Neuronal stem cell (in vitro differentiated cells): ENCODE data around the gene CYB561A3.

Experiments used
- DNase-seq: peaks from one replicate; pipeline ENCODE4 v3.0.0-alpha.2; 2013; ENCODE audit warnings: low spot score
- H2AFZ ChIP-seq: one replicate; pipeline ENCODE4 v1.6.1; 2013; ENCODE audit warnings: mild to moderate bottlenecking, low read length, inconsistent platforms
- H2AK5ac ChIP-seq: 2 replicates; pipeline ENCODE4 v1.6.1; 2013; ENCODE audit warnings: low read depth, mild to moderate bottlenecking, inconsistent platforms, low read length, moderate library complexity, mixed read lengths
- H2BK120ac ChIP-seq: 2 replicates; pipeline ENCODE4 v1.6.1; 2013; ENCODE audit warnings: low read depth, mild to moderate bottlenecking, inconsistent platforms, low read length, moderate library complexity, mixed read lengths
- H2BK12ac ChIP-seq: one replicate; pipeline ENCODE4 v1.6.1; 2013; ENCODE audit warnings: low read length, inconsistent platforms
- H2BK15ac ChIP-seq: 2 replicates; pipeline ENCODE4 v1.6.1; 2013; ENCODE audit warnings: mild to moderate bottlenecking, low read length, inconsistent platforms, mixed read lengths
- H2BK5ac ChIP-seq: one replicate; pipeline ENCODE4 v1.6.1; 2013; ENCODE audit warnings: inconsistent platforms, mild to moderate bottlenecking, low read length, moderate library complexity
- H3K14ac ChIP-seq: one replicate; pipeline ENCODE4 v1.6.1; 2013; ENCODE audit warnings: low read length, inconsistent platforms
- H3K18ac ChIP-seq: 2 replicates; pipeline ENCODE4 v1.6.1; 2013; ENCODE audit warnings: low read length, inconsistent platforms
- H3K23ac ChIP-seq: 2 replicates; pipeline ENCODE4 v1.6.1; 2013; ENCODE audit warnings: low read depth, mild to moderate bottlenecking, mixed read lengths, low read length, inconsistent platforms; ENCODE audit not compliant: poor library complexity
- H3K27ac ChIP-seq: replicated peaks from 3 replicates; pipeline ENCODE4 v1.5.1; 2013; ENCODE audit warnings: low read length, inconsistent platforms
- H3K27me3 ChIP-seq, 3 experiments: 2 replicates each; pipeline ENCODE4 v1.6.1; 2013; ENCODE audit warnings: low read length in 3 of 3, mild to moderate bottlenecking in 2 of 3, inconsistent platforms in 1 of 3, low read depth in 1 of 3, mixed read lengths in 1 of 3, moderate library complexity in 1 of 3; ENCODE audit not compliant: control insufficient read depth in 3 of 3, insufficient read depth in 3 of 3
- H3K36me3 ChIP-seq, 2 donors: replicated peaks in 1 of 2; 2 replicates each; pipeline ENCODE4 v1.6.1; 2013; ENCODE audit warnings: low read length in 2 of 2; ENCODE audit not compliant: control insufficient read depth in 2 of 2, insufficient read depth in 2 of 2
- H3K4ac ChIP-seq: 2 replicates; pipeline ENCODE4 v1.6.1; 2013; ENCODE audit warnings: inconsistent platforms, mild to moderate bottlenecking, low read length, moderate library complexity
- H3K4me1 ChIP-seq, 2 donors: 1 replicate in 1 of 2; 2 replicates in 1 of 2; pipeline ENCODE4 v1.6.1; 2013; ENCODE audit warnings: low read length in 2 of 2, low read depth in 1 of 2; ENCODE audit not compliant: control insufficient read depth in 2 of 2, insufficient read depth in 1 of 2
- H3K4me2 ChIP-seq: one replicate; pipeline ENCODE4 v1.6.1; 2013; ENCODE audit warnings: mild to moderate bottlenecking, low read length, inconsistent platforms; ENCODE audit not compliant: insufficient read depth, poor library complexity, severe bottlenecking
- H3K4me3 ChIP-seq, 2 donors: 2 replicates each; pipeline ENCODE4 v1.5.1; 2013; ENCODE audit warnings: low read length in 2 of 2, mild to moderate bottlenecking in 2 of 2, inconsistent platforms in 1 of 2, moderate library complexity in 1 of 2
- H3K79me1 ChIP-seq: one replicate; pipeline ENCODE4 v1.6.1; 2013; ENCODE audit warnings: low read depth, mild to moderate bottlenecking, inconsistent platforms, low read length, moderate library complexity
- H3K9ac ChIP-seq: one replicate; pipeline ENCODE4 v1.6.1; 2013; ENCODE audit warnings: mild to moderate bottlenecking, low read depth, low read length, inconsistent platforms; ENCODE audit not compliant: poor library complexity
- H3K9me3 ChIP-seq, 2 donors: replicated peaks in 1 of 2; 2 replicates each; pipeline versions ENCODE3 to v1.6.1; 2013; ENCODE audit warnings: low read length in 2 of 2, mild to moderate bottlenecking in 2 of 2, inconsistent platforms in 1 of 2, low read depth in 1 of 2, mixed read lengths in 1 of 2, moderate library complexity in 1 of 2; ENCODE audit not compliant: control insufficient read depth in 2 of 2, insufficient read depth in 1 of 2
- H4K8ac ChIP-seq: one replicate; pipeline ENCODE4 v1.6.1; 2013; ENCODE audit warnings: low read depth, mild to moderate bottlenecking, inconsistent platforms, low read length, moderate library complexity
- H4K91ac ChIP-seq: one replicate; pipeline ENCODE4 v1.6.1; 2013; ENCODE audit warnings: low read length, low read depth, mild to moderate bottlenecking, inconsistent platforms; ENCODE audit not compliant: poor library complexity
- WGBS, 2 donors: extraction: QIAGEN DNeasy Blood & Tissue Kit; methylation state at CpG; one replicate each; pipeline ENCODE4 v1.1.7; 2013; ENCODE audit warnings: missing lambda C conversion rate in 2 of 2, mixed read lengths in 1 of 2; ENCODE audit not compliant: insufficient read length in 2 of 2, insufficient replicate concordance in 1 of 2; ENCODE audit errors: extremely low coverage in 2 of 2; 5-methylcytosine and 5-hydroxymethylcytosine counted together

CYB561A3 gene

GRCh38 chr11:61340979-61341378 lies 20.7 kb downstream of the CYB561A3 start:
- H3K27me3 ChIP-seq, result no peaks in the 10 kb centered on the region
- no peak overlapping the region for H3K18ac ChIP-seq
- H4K91ac ChIP-seq, result no peak overlapping the region
- H2BK15ac ChIP-seq, result no peak overlapping the region
- no peak overlapping the region for H2BK5ac ChIP-seq
- no peak for DNase-seq
- H3K4me3 ChIP-seq, result no peak overlapping the region
- H3K9me3 ChIP-seq, result no peaks in the 10 kb centered on the region
- no peak overlapping the region for H4K8ac ChIP-seq
- peaks cover 0 to 8% of the 10 kb centered on the region in 2 donors for H3K4me1 ChIP-seq
- H3K9ac ChIP-seq, result peak overlapping the region; percentile 0
- no peak overlapping the region for H3K14ac ChIP-seq
- no peak overlapping the region for H3K4me2 ChIP-seq
- no peak overlapping the region for H3K27ac ChIP-seq
- no peak overlapping the region for H3K4ac ChIP-seq
- no peak overlapping the region for H2AK5ac ChIP-seq
- peaks cover 8 to 63% of the 10 kb centered on the region in 2 donors for H3K36me3 ChIP-seq
- H2BK12ac ChIP-seq, result no peak overlapping the region
- no CpG with 5 or more reads among the region's 2 CpGs for WGBS, 2 donors
- H2AFZ ChIP-seq, result no peak overlapping the region
- H2BK120ac ChIP-seq, result no peak overlapping the region
- no peaks in the 10 kb centered on the region for H3K79me1 ChIP-seq
- no peak overlapping the region for H3K23ac ChIP-seq

GRCh38 chr11:61339490-61339878 lies 22.2 kb downstream of the CYB561A3 start:
- H3K4me1 ChIP-seq, result peaks cover under 1 to 20% of the 10 kb centered on the region in 2 donors
- H3K14ac ChIP-seq, result no peak overlapping the region
- no peak overlapping the region for H4K8ac ChIP-seq
- no peaks in the 10 kb centered on the region for H3K9me3 ChIP-seq
- no peak for DNase-seq
- no peak overlapping the region for H2AFZ ChIP-seq
- H2BK5ac ChIP-seq, result no peak overlapping the region
- no peaks in the 10 kb centered on the region for H3K27me3 ChIP-seq
- H3K27ac ChIP-seq, result no peak overlapping the region
- no peak overlapping the region for H3K18ac ChIP-seq
- no peak overlapping the region for H3K4me2 ChIP-seq
- H2BK15ac ChIP-seq, result no peak overlapping the region
- H2BK120ac ChIP-seq, result no peak overlapping the region
- no peak overlapping the region for H3K4me3 ChIP-seq
- H3K4ac ChIP-seq, result no peak overlapping the region
- H2BK12ac ChIP-seq, result no peak overlapping the region
- peaks cover 8 to 49% of the 10 kb centered on the region in 2 donors for H3K36me3 ChIP-seq
- no peaks in the 10 kb centered on the region for H3K79me1 ChIP-seq
- no peak overlapping the region for H3K9ac ChIP-seq
- no peak overlapping the region for H2AK5ac ChIP-seq
- H3K23ac ChIP-seq, result no peak overlapping the region
- no CpG with 5 or more reads among the region's 4 CpGs for WGBS, 2 donors
- no peak overlapping the region for H4K91ac ChIP-seq

GRCh38 chr11:61338783-61339489 lies 22.7 kb downstream of the CYB561A3 start:
- Histone ChIP-seq H3K36me3 (peaks cover 6 to 44% of the 10 kb centered on the region in 2 donors), H2AFZ (no peak overlapping the region), H2BK15ac (no peak overlapping the region), H3K4me2 (no peak overlapping the region), H3K9ac (no peak overlapping the region), H3K79me1 (no peaks in the 10 kb centered on the region), H2AK5ac (no peak overlapping the region), H4K8ac (no peak overlapping the region), H3K14ac (no peak overlapping the region), H2BK120ac (no peak overlapping the region), H3K9me3 (no peaks in the 10 kb centered on the region), H3K4ac (no peak overlapping the region), H4K91ac (no peak overlapping the region), H2BK12ac (no peak overlapping the region), H3K4me1 (peaks cover 2 to 25% of the 10 kb centered on the region in 2 donors), H3K27me3 (no peaks in the 10 kb centered on the region), H2BK5ac (no peak overlapping the region), H3K23ac (peak overlapping the region; percentile 10), H3K4me3 (no peak overlapping the region), H3K18ac (no peak overlapping the region), H3K27ac (no peak overlapping the region)
- no CpG with 5 or more reads among the region's 26 CpGs for WGBS, 2 donors
- DNase-seq, result no peak

- H3K4me1 ChIP-seq, result peaks cover 6 to 32% of the 10 kb centered on the region in 2 donors
- no peak overlapping the region for H2BK5ac ChIP-seq
- no peak overlapping the region for H4K91ac ChIP-seq
- no peak overlapping the region for H3K4ac ChIP-seq
- H3K27ac ChIP-seq, result no peak overlapping the region
- no peak overlapping the region for H2BK15ac ChIP-seq
- no peak overlapping the region for H3K9ac ChIP-seq
- no peak overlapping the region for H4K8ac ChIP-seq
- no CpG with 5 or more reads among the region's 15 CpGs for WGBS, 2 donors
- H3K79me1 ChIP-seq, result peaks cover 3% of the 10 kb centered on the region
- no peak overlapping the region for H2AFZ ChIP-seq
- H3K14ac ChIP-seq, result no peak overlapping the region
- H2BK120ac ChIP-seq, result no peak overlapping the region
- no peaks in the 10 kb centered on the region for H3K9me3 ChIP-seq
- DNase-seq, result no peak
- H2AK5ac ChIP-seq, result no peak overlapping the region
- no peak overlapping the region for H3K4me2 ChIP-seq
- H3K4me3 ChIP-seq, result no peak overlapping the region
- peaks cover 6 to 33% of the 10 kb centered on the region in 2 donors for H3K36me3 ChIP-seq
- no peak overlapping the region for H3K18ac ChIP-seq
- H2BK12ac ChIP-seq, result no peak overlapping the region
- peak overlapping the region; percentile 44 for H3K23ac ChIP-seq
- H3K27me3 ChIP-seq, result no peaks in the 10 kb centered on the region
Observed at GRCh38 chr11:61337706-61338470, 23.8 kb downstream of the CYB561A3 start.
